Measurements from ENCODE around the gene WDR27. TPM values are rescaled to one million over a fixed set of nuclear protein-coding genes. Genes with fewer than 3 reads are reported as not detected.
A peak's percentile ranks its signal among the peaks of the same experiment; 100 is the strongest.

WDR27 gene
- total RNA-seq, 2 donors from 2014 or later, result 17.8 to 53.1 TPM

DNA sequence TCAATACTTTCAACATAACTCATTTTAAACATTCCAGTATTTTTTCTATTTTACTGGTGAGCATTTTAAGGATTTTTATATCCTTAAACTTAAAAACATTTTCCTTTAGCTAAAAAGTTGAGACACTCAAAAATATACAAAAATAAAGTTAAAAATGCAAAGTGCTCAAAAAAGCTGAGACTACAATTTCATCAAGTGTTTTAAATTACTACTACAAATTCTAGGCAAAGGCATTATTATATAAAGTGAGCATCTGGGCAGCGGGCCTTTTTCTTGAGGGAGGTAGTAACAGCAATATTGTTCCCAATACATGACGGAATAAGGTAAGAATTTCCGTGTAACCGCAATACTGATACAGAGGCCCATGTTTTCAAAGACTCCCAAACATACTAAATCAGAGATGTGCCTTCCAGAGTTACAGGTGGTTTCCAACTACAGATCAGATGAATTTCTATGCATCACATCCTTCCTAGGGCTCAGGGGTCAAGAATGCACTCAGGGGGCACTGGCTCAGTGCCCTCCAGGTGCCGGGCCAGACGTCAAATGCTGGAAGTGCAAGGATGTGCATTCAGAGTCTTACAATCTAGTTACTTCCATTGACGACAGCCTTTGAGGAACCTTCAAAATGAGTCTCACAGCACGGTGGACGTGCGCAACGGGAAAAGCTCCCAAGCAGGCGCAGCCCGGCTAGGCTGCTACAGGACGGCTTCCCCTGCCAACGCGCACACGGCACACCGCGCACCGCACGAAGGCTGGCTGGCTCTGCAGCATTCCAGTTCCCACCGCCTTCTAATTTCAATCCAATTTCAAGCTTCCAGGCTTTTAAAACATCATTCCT is 20.8 kb upstream of the WDR27 start:
- Histone ChIP-seq H3K27me3 (replicated peaks; ENCODE audit: insufficient read depth) (no peaks in the 10 kb centered on the region), H3K27ac (peak overlapping the region; percentile 89 to 94), H3K4me3 (peak overlapping the region; percentile 57 to 82), H3K36me3 (no peaks in the 10 kb centered on the region), H3K4me1 (replicated peaks) (peaks cover 16% of the 10 kb centered on the region), H3K9me3 (no peaks in the 10 kb centered on the region)
- peak; percentile 43 for DNase-seq (ENCODE audit: low spot score)
- TF ChIP-seq POLR2A (IDR thresholded peaks at IDR 0.05) (peak; percentile 19), POLR2AphosphoS5 (IDR thresholded peaks at IDR 0.05) (no peak)
- TF ChIP-seq, protein P1, sequence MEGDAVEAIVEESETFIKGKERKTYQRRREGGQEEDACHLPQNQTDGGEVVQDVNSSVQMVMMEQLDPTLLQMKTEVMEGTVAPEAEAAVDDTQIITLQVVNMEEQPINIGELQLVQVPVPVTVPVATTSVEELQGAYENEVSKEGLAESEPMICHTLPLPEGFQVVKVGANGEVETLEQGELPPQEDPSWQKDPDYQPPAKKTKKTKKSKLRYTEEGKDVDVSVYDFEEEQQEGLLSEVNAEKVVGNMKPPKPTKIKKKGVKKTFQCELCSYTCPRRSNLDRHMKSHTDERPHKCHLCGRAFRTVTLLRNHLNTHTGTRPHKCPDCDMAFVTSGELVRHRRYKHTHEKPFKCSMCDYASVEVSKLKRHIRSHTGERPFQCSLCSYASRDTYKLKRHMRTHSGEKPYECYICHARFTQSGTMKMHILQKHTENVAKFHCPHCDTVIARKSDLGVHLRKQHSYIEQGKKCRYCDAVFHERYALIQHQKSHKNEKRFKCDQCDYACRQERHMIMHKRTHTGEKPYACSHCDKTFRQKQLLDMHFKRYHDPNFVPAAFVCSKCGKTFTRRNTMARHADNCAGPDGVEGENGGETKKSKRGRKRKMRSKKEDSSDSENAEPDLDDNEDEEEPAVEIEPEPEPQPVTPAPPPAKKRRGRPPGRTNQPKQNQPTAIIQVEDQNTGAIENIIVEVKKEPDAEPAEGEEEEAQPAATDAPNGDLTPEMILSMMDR (IDR thresholded peaks at IDR 0.05), result no peak
- WGBS, result 2% methylated on average over 22 of the region's 22 CpGs
- intact Hi-C loops (cut with DNase I), result no loop called here

DNA sequence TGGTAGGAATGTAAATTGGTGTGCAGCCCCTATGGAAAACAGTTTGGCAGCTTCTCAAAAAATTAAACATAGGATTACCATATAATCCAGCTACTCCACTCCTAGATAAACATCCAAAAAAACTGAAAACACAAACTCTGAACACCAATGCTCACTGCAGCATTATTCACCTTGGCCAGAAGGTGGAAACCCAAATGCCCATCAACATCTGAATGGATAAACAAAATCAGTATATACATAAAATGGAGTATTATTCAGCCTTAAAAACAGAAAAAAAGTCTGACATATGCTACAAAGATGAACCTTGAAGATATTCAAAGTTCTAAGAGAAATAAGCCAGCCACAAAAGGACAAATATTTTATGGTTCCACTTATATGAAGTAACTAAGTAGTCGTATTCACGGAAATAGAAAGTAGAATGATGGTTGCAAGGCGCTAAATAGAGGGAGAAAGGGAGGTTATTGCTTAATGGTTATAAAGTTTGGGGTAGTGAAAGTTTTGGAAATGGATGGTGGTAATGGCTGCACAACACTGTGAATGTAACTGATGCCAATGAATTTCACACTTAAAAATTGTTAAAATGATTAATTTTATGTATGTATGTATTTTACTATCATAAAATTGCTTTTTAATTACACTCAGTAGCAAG is 18.5 kb upstream of the WDR27 start:
- Histone ChIP-seq H3K9me3 (no peaks in the 10 kb centered on the region), H3K27me3 (replicated peaks; ENCODE audit: insufficient read depth) (no peaks in the 10 kb centered on the region), H3K4me3 (no peak overlapping the region), H3K27ac (no peak overlapping the region), H3K4me1 (replicated peaks) (peaks cover 16% of the 10 kb centered on the region), H3K36me3 (no peaks in the 10 kb centered on the region)
- DNase-seq (ENCODE audit: low spot score), result no peak
- WGBS, result 88% methylated on average over 3 of the region's 3 CpGs
- TF ChIP-seq POLR2A (IDR thresholded peaks at IDR 0.05) (no peak), POLR2AphosphoS5 (IDR thresholded peaks at IDR 0.05) (no peak)
- TF ChIP-seq, protein P1 (IDR thresholded peaks at IDR 0.05), result no peak
- intact Hi-C loops (cut with DNase I), result no loop called here

DNA sequence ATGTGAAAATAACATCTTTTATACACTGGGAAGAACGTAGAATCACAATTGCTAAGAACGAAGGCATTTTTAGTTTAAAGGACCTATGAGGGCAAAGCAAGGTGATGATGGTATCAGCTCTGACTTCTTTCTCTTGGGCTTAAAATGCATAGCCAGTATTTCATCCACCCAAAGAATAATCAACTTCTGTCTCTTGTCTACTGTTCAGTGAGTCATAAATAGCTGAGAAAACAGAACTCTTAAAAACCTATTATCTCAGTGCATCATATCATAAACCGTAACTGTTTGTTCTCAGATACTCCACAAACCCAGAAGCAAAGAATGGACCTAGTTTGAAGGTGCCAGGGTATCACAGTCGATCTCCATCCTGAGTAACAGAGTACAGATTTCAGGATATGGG is 17.3 kb upstream of the WDR27 start:
- Histone ChIP-seq H3K27ac (no peak overlapping the region), H3K4me1 (replicated peaks) (peaks cover 16% of the 10 kb centered on the region), H3K9me3 (no peaks in the 10 kb centered on the region), H3K27me3 (replicated peaks; ENCODE audit: insufficient read depth) (no peaks in the 10 kb centered on the region), H3K4me3 (no peak overlapping the region), H3K36me3 (peaks cover 0 to 7% of the 10 kb centered on the region in 2 donors)
- 65% methylated on average over 4 of the region's 4 CpGs for WGBS
- no peak for TF ChIP-seq POLR2AphosphoS5 (IDR thresholded peaks at IDR 0.05)
- no peak for TF ChIP-seq POLR2A (IDR thresholded peaks at IDR 0.05)
- TF ChIP-seq, protein P1 (IDR thresholded peaks at IDR 0.05), result no peak
- intact Hi-C loops (cut with DNase I), result no loop called here
- DNase-seq (ENCODE audit: low spot score), result no peak

DNA sequence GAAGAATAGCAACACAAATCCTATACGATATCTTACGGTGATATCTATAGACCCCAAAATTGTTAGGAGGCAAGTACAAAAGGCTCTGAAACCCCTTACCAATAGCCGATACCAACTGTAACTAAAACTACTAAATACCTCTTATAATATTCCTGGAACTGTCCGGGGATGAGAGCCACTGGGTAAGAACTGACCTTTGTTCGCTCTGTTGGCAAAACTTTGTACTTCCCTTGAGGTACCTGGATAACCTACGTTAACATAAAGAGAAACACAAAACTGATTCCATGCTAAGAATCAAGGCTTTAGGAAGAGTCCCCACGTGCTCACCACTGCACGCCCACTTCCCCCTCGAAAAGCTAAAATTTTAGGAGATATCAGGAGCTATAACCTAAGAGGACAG is 12.8 kb upstream of the WDR27 start:
- intact Hi-C loops (cut with DNase I), result no loop called here
- Histone ChIP-seq H3K9me3 (no peaks in the 10 kb centered on the region), H3K27me3 (replicated peaks; ENCODE audit: insufficient read depth) (no peaks in the 10 kb centered on the region), H3K4me3 (no peak overlapping the region), H3K27ac (no peak overlapping the region), H3K4me1 (replicated peaks) (peaks cover 7% of the 10 kb centered on the region), H3K36me3 (peaks cover 4 to 7% of the 10 kb centered on the region in 2 donors)
- 95% methylated on average over 9 of the region's 9 CpGs for WGBS
- no peak for DNase-seq (ENCODE audit: low spot score)
- TF ChIP-seq POLR2AphosphoS5 (IDR thresholded peaks at IDR 0.05), result no peak
- TF ChIP-seq, protein P1 (IDR thresholded peaks at IDR 0.05), result no peak
- no peak for TF ChIP-seq POLR2A (IDR thresholded peaks at IDR 0.05)

Measured in prostate gland (tissue), 2 donors.